Activated CD8-positive, alpha-beta memory T cell treated with anti-CD3 and anti-CD28 coated beads, Interleukin-2, amount 50 U/mL, for 48 hours (primary cell): ENCODE data around the gene INSIG2.

Experiments used
- DNase-seq: peaks from one replicate; pipeline ENCODE4 v3.0.0-alpha.2; 2020

The INSIG2 gene

DNA sequence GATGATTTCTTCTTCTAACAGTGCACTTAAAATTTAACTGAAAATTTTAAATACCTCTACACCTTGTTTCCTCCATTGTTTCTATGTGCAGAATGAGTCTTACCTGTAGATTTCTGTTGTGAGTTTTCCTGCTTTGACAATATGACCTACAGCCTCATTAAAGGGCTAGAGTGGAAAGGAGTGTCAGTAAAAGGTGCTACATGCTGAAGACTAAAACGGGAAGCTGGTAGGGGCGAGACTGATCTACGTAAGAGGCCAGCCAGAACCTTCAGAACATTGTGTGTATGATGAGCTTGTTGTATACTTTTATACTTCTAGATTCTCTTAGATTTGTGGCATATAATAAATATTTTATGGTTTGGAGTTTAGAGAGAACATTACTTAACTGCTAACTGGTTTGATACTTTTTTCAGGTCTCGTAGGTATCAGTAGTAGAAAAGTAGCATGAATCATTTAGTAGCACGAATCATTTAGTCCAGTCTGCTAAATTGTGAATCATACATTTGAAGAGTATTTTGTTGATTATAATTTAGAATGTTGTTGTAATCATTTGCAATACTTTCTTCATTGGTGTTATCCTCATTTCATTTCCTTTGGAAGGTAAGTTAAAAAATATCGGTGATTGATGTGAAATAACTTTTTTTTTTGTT is 14.3 kb downstream of the INSIG2 start:
- no peak for DNase-seq

DNA sequence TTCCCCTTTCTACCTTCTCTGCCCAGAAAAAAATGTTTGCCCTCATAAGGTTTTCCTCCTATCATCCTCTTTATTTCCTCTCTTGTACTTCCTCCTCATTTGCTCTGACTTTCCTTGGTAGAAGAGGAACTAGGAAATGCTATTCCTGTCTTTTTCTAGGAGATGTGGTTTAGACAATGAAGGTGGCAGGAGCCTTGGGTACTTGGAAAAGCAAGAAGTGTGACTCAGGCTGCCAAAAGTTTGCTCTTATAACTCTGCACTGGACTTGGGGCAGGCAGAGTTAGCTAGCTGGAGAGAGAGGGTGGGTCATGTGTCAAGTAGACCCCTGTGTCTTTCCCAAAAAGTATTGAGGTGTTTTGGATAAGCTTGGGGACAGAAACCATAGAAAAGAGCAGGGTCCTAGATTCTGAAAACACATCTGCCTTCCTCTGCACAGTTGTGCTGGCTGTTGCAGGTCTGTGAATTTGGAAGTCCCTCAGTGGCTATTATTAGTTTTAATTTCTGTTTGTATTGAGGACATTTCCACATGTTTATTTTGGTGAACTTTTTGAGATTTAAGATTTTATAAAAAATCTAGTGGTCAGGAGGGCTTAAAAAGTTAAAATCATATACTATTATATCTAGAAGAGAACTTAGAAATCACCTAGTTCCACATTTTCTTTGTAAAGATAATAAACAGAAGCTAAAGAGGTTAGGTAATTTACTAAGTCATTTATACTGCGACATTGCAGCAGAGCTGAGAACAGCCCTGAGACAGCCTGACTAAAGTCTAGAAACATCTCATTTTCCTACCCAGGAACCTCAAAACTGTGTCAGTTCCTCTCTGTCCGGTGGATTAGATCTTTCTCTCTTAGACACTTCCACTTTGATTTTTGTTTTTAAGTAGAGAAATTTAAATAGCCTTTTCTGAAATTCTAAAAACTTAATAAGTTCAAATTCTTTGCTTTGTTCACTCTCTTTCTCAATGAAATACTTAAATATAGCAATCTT is 16.0 kb downstream of the INSIG2 start:
- no peak for DNase-seq

DNA sequence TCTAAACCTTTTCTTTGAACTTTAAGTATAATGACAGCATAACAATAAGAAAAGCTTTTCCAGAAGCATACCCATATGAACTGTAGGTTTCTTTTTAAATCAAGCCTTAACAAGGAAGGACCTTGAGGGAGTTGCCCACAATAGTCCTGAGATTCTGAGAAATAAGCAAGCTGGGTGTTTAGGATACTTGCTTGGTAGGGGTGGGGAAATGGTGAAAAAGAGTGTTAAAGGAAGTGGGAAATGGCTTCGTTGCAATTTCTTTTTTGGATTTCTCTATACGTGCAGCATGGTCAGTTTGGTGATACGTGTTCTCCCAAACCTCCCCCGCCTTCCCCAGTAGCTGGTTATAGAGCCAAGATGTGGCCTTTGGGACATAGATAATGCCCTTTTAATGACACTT is 17.2 kb downstream of the INSIG2 start:
- DNase-seq: no peak

DNA sequence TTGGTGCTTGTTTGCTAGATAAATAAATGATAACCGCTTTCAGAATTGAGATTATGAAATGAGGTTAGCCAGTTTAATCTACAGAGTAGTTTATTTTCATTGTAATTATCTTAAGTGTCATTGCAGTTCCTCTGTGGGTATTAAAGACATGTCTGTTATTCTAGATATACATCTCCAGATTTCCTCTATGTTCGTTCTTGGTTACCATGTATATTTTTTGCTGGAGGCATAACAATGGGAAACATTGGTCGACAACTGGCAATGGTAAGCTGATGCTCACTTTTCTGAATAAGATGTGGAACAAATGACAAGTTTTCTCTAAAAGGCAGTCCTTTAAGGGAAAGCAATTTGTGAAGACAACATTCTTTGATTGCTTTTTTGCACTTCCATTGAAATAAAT is 18.7 kb downstream of the INSIG2 start:
- DNase-seq: no peak

DNA sequence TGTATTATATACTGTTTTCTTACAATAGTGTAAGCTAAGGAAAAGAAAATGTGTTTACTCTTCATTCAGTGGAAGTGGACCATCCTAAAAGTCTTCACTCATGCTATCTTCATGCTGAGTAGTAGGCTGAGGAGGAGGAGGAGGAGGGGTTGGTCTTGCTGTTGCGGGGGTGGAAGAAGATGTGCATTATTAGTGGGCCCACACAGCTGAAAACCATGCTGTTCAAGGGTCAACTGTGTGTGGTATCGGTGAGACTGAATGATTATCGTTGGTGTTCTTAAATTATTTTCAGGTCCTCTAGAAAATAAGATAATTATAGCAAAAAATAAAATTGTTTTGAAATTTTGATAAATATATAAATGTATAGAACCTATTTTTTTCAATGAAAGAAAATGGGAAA is 22.0 kb downstream of the INSIG2 start:
- DNase-seq: no peak

DNA sequence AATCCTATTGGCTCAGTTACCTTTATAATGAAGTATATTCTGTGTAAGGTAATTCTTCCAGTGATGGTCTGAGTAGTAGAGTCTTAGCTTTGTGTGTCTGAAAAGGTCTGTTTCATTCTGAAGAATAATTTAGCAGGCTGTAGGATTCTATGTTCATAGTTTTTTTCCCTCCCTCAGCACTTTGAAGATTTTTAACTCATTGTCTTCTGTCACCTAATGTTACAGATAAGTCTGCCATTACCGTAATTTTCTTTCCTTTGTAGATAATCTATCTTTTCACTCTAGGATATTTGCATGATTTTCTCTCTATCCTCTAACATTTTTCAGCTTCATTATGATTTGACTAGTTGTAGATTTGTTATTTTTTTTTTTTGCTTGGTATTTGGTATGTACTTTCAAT is 22.7 kb downstream of the INSIG2 start:
- DNase-seq: no peak

DNA sequence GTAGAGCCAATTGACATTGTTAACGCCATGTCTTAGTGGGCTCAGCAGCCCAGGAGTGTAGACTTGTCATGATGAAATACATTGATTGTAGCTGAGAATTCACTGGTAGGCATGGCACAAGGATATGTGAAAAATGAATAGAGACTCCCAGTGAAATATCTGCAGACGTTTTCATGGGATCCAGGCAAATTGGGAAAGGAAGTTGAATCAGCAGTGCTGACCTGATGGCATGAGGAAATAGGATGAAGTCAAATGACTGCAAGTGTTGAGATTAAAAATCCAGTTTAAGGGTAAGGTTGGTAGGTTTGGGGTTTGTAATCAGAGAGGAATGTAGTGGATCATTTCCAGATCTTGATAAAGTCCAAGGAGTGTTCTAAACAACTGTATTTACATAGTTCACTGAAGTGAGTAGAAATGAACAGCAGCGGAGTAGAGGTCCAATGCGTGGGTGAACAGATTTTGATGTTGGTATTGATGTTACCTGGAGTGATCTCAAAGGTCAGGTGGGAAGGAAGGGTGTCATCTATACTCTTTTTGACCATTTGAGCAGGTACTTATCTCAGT is 24.6 kb downstream of the INSIG2 start:
- no peak for DNase-seq

DNA sequence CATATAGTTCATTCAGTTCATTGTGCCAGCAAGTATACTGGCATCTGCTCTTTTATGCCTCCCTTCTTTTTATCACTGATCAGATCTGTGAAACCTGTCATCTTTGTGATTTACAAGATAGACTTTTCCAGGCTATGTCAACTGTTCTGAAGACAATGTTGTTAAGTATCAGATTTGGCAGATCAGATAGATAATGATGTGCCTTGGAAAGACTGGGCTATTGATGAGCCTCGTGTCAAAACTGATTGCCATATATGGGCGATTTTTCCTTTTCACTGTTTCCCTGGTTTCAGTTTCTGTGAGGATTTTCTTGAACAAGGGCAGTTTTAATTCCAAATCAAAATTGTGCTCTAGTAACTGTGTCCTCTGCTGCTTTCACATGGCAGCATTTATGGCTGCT is 26.6 kb downstream of the INSIG2 start:
- no peak for DNase-seq

DNA sequence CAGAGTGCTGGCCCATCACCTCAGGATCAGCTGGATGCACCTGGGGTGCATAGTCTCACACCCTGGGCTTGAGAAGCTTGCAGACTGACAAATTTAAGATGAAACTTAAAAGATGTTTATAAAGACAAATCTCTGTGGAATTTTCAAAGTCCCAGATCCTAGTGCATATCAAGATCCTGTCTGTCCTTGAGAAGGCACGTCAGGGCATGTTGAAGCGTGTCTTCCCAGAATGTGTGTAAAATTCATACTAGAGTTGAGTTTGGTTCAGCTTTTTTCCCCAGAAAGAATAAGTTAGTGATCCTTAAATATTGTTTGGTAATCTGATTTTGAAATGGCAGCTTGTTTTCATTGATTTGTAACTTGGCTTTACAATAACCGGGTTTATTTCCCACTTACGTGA is 27.5 kb downstream of the INSIG2 start:
- no peak for DNase-seq

DNA sequence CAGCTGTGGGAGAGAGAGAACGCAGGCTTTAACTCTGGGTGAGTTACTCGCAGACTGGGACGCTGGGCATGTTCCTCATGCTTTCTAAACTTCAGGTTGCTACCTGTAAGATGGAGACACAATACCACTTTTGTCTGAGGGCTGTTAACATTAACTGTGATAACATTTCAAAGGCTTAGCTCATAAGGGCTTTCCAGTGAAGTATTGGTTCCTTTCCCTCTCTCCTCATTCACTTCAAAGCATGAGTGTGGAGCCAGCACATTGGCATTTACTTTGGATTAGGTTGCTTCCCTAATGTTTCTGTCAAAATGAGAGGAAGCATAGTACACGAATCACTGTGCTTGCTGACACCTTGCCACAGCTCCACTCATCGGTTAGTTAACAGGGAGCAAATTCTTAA is 30.2 kb downstream of the INSIG2 start:
- DNase-seq: no peak

DNA sequence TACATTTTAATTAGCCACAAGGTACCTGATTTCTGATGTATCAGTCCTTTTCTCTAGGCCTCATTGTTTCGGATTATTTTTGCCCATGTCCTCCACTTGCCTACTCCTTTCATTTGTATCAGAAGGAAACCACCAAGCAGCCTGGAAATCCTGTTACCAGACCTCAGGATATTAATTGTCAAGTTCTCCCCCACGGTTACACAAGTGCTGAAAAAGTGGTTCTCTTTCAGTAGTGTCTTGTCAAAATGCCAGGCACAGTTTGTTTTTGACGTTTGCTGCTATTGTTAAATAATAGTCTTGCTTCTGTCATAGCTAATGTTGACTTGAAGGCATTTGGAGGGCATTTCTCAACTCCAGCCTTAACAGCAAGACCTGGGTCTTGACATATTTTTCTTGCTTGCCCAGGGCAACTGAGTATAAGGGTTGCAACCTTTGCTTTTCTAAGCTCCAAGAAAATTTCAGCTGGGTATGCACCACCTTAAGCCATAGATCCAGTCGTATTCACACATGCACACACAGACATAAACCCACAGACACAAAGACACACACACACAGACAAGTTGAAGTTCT is 31.0 kb downstream of the INSIG2 start:
- no peak for DNase-seq

DNA sequence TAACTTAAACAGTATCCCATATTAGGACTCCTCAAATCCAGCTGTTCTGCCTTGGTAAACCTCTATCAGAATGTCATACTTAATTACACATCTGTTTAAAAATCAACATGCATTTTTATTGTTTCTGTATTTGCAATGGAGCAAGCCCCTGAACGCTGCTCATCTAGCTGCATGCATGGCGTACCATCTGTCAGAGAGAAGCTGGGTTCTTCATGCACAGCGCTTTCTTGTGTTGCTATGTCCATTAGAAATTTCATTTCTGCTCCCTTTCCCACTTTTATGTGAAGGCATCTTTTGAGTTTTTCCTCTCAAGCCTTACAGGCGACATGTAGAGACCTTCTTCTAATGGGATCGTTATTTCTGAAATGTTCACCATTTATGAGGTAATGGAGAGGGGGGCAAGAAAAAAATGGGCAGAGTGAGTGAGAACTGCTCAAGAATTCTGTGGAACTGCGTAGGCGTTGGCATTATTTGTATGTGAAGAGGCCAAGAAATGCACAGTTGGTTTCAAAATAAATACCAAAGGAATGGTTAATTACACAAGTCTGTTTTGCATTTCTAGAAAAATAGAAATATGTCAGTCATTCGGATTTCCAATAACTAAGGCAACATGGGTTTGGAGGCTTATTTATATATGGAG is 31.6 kb downstream of the INSIG2 start:
- no peak for DNase-seq

DNA sequence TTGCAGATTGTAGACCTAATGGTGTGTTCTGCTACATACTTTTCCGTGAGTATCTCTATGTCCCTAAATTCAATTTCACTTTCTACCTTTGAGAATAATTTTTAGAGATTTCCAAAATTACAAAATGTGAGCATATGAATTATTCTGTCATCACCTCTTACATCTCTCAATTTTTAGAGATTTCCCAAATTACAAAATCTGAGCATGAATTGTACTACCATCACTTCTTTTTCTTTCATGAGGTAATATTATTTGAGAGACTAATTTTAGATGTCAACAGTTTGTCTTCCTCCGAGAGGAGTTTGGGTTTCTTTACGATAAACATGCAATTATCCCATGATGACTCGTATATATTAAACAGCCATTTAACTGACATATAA is 32.1 kb downstream of the INSIG2 start:
- DNase-seq: no peak

DNA sequence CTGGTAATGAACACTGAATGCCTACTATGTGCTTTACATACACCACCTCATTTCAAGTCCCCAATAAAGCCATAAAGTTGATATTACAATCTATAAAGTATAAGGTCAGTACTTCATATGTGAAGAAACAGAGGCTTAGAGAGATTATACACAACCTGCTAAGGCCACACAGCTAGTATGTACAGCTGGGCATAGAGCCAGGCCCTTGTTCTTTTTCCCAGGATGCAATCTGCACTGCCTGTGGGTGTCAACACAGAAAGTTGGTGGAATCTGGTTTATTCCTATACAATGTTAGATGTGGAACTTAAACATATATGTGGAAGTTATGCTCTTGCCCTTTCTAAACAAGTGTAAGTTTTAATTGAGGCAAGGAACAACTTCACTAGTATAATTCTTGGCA is 32.8 kb downstream of the INSIG2 start:
- no peak for DNase-seq

DNA sequence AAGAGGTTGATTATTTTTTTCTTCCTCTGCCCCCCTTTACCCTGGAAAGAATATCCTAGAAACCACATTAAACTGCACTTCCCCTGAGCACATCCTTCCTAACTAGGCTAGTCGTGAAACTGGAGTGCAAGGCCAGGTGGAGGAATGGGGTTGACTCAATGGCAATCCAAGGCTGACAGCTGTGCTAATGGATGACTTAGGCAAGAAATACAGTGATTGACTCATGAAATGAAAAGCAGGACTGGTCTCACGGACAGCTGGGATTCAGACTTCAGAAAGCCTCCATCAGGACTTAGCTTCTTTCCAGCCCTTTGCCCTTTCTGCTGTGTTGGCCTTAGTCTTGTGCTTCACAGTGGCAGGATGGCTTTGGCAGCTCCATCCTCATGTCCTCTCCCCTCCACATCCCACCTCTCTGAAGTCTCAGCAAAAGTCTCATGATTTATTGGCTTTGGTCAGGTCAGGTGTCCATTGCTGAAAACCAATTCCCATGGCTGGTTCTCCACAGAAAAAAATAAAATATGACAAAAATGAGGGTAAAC is 33.8 kb downstream of the INSIG2 start:
- DNase-seq: no peak

DNA sequence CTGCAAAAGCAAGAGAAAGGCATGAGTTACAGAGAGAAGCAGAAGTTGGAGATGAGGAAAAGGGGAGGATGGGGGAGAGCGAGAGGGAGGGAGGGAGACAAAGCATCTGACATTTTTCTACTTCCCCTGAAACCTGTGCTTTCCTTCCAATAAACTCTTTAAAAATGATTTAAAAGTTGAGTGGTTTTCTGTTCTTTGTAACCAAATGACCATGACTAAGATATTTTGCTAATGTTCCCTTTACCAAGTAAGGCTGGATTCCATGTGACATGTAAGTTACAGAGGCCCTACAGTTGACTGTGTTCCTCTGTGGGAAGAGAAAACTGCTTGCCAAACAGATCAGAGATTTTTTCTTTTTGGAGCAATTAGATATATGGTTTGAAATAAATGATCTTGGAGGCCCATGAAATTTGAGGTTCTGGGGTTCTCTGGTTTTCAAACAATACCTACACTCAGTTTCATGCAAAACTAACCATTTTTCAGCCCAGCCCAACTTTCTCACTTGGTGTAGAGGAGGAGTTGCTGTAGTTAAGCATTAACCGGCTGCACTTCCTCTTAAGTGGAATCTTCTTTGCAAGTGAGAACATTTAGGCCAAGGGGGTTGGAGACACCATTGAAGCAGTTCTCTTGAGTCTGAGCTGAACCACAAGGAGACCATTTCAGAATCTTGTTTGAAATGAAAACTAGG is 34.5 kb downstream of the INSIG2 start:
- DNase-seq: no peak

DNA sequence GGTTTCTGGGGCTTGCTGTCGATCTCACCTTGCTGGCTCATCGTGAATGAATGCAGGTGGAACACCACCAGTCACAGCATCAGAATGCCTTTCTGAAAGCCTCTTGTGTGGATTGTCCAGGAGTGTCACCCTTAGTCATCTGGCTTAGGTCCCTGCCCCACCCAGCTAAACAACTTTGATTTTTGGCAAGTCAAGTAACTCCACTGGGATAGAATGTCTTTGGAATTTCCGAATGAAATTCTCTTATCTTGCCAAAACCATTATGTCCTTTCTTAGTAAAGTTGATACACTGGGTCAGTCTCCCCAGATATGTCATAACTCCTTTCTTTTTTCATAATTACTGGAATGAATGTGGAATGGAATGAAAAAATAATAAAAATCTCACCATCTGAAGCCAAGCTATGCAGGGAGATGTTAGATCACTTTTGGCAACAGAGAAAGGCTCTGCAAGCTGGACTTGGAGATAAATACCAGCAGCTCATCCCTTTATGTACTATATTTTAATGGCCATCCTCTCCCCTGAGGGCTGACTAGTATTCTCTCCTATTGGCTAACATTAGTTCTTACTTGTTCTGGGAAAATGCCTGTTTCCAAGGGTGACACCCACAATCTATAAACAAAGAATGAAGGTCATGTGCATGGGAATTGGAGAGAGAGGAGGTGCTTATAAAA is 35.4 kb downstream of the INSIG2 start:
- no peak for DNase-seq

DNA sequence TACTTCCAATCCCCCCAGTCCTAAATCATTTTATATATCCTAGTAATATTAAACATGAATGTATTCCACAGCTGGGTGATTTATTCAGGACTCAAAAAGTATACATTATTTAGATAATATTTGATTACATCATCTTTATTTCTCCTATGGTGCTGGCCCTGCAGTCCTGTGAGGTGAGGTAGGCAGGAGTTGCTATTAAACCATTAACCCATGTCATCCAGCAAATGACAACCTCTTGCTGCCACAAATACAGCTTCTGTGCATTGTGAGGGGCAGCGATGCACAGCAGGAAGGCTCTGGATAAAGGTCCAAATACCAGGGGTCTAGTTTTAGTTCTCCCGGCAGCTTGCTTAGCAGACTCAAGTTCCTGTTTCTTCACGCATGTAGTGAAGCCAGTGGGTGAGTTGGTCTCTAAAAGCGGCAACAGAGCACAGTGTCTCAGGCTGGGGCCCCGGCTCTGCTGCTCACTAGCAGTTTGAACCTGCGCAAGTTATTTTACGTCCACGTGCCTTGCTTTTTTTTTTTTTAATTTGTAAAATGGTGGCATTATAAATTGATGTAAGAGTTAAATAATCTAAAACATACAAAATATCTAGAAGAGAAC is 36.1 kb downstream of the INSIG2 start:
- DNase-seq: no peak

DNA sequence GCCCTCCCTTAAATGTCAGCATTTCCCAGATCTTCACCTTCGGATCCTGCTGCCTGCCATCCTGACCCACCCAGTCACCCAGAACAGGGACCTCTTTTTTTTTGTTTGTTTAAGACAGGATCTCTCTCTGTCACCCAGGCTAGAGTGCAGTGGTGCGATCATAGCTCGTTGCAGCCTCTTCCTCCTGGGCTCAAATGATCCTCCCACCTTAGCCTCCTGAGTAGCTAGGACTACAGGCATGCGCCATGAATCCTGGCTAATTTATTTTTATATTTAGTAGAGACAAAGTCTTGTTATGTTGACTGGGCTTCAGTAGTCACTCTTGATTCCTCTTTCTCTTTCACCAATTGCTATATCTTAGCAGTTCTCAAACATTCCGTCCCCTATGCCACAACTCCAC is 39.0 kb downstream of the INSIG2 start:
- no peak for DNase-seq

DNA sequence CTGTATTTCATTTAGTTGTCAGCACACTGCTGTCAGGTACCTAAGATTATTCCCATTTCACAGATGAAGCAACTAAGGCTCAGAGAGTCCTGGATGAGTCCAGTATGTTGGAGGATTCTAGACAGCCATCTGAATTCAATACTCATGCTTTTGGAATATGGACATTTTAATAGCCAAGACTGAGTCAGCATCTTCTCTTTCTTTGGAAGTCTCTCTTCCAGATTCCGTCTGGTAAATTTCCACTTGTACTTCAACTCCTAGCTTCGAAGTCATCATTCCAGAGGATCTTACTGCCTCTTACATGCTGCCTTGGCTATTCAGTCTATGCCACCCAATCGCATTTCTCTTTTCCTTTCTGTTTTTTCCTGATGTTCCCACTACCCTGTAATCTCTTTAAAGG is 40.6 kb downstream of the INSIG2 start:
- DNase-seq: no peak

DNA sequence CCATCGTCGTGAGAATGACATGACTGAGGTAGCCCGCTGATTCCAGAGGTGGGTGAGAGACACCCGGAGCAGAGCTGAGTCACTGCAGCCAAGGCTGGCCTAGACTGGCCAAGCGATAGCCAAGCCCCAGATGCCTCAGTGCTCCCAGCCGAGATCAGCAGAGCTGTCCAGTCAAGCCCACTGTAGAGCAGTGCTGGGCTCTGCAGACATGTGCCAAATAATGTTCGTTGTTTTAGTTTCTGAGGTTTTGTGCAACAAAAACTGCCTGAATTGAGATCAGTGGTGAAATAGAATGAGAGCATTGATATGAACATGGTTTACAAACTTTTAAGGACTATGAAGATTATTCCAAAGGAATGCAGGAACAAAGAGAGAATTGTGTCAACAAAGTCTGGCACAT is 42.1 kb downstream of the INSIG2 start:
- DNase-seq: no peak
